Measurements from ENCODE around the gene PIGL. TPM values are rescaled to one million over a fixed set of nuclear protein-coding genes. Genes with fewer than 3 reads are reported as not detected.

PIGL gene
- total and polyA plus RNA-seq, 2 donors (not counting 3 experiments of a cell fraction or from before 2014, with no cell fraction given), result 28.6 to 40.8 TPM

DNA sequence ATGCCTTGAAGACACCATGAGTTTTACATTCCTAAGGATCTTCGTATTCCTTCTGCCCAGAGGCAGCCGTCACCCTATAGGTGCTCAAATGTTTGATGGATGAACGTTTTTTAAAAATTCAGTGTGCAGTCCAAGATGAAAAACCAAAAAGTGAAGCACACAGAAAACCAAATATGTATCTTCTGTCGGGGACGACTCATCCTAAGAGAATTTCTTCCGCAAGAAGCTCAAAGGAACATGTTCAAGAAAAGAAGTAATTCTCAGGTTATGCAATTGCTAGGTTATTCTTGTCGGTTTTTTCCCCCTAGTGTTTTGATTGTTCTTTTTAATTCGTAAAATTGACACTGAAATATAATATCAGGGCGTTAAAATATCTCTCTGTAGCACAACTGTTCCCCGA lies 134.8 kb downstream of the PIGL start:
- no peak for TF ChIP-seq GATA2 (IDR thresholded peaks at IDR 0.05; ENCODE audit: insufficient read depth, insufficient read length, low read depth, low read length)
- TF ChIP-seq, protein P1, sequence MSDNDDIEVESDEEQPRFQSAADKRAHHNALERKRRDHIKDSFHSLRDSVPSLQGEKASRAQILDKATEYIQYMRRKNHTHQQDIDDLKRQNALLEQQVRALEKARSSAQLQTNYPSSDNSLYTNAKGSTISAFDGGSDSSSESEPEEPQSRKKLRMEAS (IDR thresholded peaks at IDR 0.05; ENCODE audit: insufficient read depth, insufficient read length), result no peak
- TF ChIP-seq, protein P2, sequence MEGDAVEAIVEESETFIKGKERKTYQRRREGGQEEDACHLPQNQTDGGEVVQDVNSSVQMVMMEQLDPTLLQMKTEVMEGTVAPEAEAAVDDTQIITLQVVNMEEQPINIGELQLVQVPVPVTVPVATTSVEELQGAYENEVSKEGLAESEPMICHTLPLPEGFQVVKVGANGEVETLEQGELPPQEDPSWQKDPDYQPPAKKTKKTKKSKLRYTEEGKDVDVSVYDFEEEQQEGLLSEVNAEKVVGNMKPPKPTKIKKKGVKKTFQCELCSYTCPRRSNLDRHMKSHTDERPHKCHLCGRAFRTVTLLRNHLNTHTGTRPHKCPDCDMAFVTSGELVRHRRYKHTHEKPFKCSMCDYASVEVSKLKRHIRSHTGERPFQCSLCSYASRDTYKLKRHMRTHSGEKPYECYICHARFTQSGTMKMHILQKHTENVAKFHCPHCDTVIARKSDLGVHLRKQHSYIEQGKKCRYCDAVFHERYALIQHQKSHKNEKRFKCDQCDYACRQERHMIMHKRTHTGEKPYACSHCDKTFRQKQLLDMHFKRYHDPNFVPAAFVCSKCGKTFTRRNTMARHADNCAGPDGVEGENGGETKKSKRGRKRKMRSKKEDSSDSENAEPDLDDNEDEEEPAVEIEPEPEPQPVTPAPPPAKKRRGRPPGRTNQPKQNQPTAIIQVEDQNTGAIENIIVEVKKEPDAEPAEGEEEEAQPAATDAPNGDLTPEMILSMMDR (IDR thresholded peaks at IDR 0.05; ENCODE audit: extremely low read depth in 1 of 2, insufficient read depth in 1 of 2, low read depth in 1 of 2, low read length in 2 of 2), result no peak
- TF ChIP-seq MYC (IDR thresholded peaks at IDR 0.05; ENCODE audit: low read depth, low read length), result no peak
- TF ChIP-seq JUN (IDR thresholded peaks at IDR 0.05; ENCODE audit: borderline replicate concordance, insufficient read depth, insufficient read length, low read depth), result no peak
- no peak for TF ChIP-seq EZH2 (IDR thresholded peaks at IDR 0.05; ENCODE audit: borderline replicate concordance, low read depth, low read length, severe bottlenecking)
- no peak for TF ChIP-seq FOS (IDR thresholded peaks at IDR 0.05; ENCODE audit: borderline replicate concordance, insufficient read depth, low read length)
- TF ChIP-seq POLR2A (IDR thresholded peaks at IDR 0.05; ENCODE audit: low read depth, low read length), result no peak
- TF ChIP-seq POLR2AphosphoS5 (IDR thresholded peaks at IDR 0.05; ENCODE audit: insufficient read depth, low read depth, low read length), result no peak
- Histone ChIP-seq H4K20me1 (replicated peaks; ENCODE audit: control insufficient read depth, extremely low read depth, insufficient read depth, low read length) (no peaks in the 10 kb centered on the region), H3K9me3 (replicated peaks; ENCODE audit: control insufficient read depth, insufficient read depth, low read length) (no peaks in the 10 kb centered on the region), H3K9ac (replicated peaks; ENCODE audit: extremely low read depth, insufficient read depth, low read length) (peak overlapping the region; percentile 77), H3K27me3 (ENCODE audit: control insufficient read depth in 2 of 2, insufficient read depth in 2 of 2, low read length in 2 of 2) (no peaks in the 10 kb centered on the region), H3K4me1 (ENCODE audit: control insufficient read depth, extremely low read depth, insufficient read depth, low read length) (peaks cover 10% of the 10 kb centered on the region), H2AFZ (ENCODE audit: low read depth, low read length) (peak overlapping the region; percentile 77), H3K79me2 (ENCODE audit: control insufficient read depth, insufficient read depth, low read length) (peaks cover 5% of the 10 kb centered on the region), H3K27ac (ENCODE audit: insufficient read depth, low read depth, low read length) (no peak overlapping the region), H3K36me3 (ENCODE audit: control insufficient read depth in 2 of 2, extremely low read depth in 1 of 2, insufficient read depth in 2 of 2, low read length in 2 of 2) (peaks cover 0 to 6% of the 10 kb centered on the region in 2 experiments), H3K4me2 (ENCODE audit: insufficient read depth, low read length) (peak overlapping the region; percentile 87), H3K4me3 (replicated peaks in 1 of 3; ENCODE audit: insufficient read depth in 1 of 3, low read depth in 1 of 3, low read length in 3 of 3) (peak overlapping the region; percentile 48 to 60 (median 49)), H3K9me1 (replicated peaks; ENCODE audit: control insufficient read depth, extremely low read depth, insufficient read depth, low read length) (no peaks in the 10 kb centered on the region)
- ChIA-PET POLR2A (interaction anchor here (1.5 kb wide), 1 partner anchor 29 kb away, joined by 15 read pairs; the partner anchor contains the start of gene UBB), CTCF (interaction anchor here (0.7 to 5.1 kb wide), 7 partner anchors 9 to 218 kb away, joined by 3 to 73 read pairs (median 7); partner anchors contain the start of gene UBB)
- dilution Hi-C loops (cut with MboI; ENCODE audit: extremely low pct_ligation_motif_present, low sequenced_read_pairs), result no loop called here
- no peak for DNase-seq (ENCODE audit: low read depth, low spot score)
- intact Hi-C loops (cut with micrococcal nuclease), result loop anchor here (1.0 to 2.0 kb wide), 2 partner anchors 65 to 137 kb away; partner anchors contain the start of gene NCOR1
- FAIRE-seq, result no peak
- no TSS peak for BruUV-seq (replicated peaks)

Data from endothelial cell of umbilical vein (primary cell).